Astrocyte (in vitro differentiated cells and primary cell): ENCODE measurements around the gene ISX. TPM values are rescaled to one million over a fixed set of nuclear protein-coding genes. Genes with fewer than 3 reads are reported as not detected.

Experiments used
- DNase-seq: peaks from one replicate; pipeline ENCODE4 v3.0.0-alpha.2; 2010; ENCODE audit warnings: low read depth
- FAIRE-seq: peaks from 2 replicates; lab custom pipeline; 2011; peaks lifted over from hg19 to GRCh38; lab: Jason Lieb, UNC
- H2AFZ ChIP-seq: 2 replicates; pipeline ENCODE4 v1.6.0; 2012; ENCODE audit warnings: low read depth, low read length, inconsistent platforms
- H3K27ac ChIP-seq: 2 replicates; pipeline ENCODE4 v1.5.1; 2011; ENCODE audit warnings: low read depth, low read length, inconsistent platforms
- H3K27me3 ChIP-seq: 2 replicates; pipeline ENCODE4 v1.6.0; 2011; ENCODE audit warnings: low read length, inconsistent platforms; ENCODE audit not compliant: insufficient read depth
- H3K36me3 ChIP-seq: 2 replicates; pipeline ENCODE4 v1.5.1; 2011; ENCODE audit warnings: low read length, inconsistent platforms; ENCODE audit not compliant: insufficient read depth
- H3K4me1 ChIP-seq: 2 replicates; pipeline ENCODE4 v1.5.1; 2011; ENCODE audit warnings: low read length, inconsistent platforms; ENCODE audit not compliant: insufficient read depth
- H3K4me2 ChIP-seq: 2 replicates; pipeline ENCODE4 v1.6.0; 2012; ENCODE audit warnings: low read length, inconsistent platforms
- H3K4me3 ChIP-seq: 2 replicates; pipeline ENCODE4 v1.5.1; 2011; ENCODE audit warnings: low read depth, mild to moderate bottlenecking, low read length, inconsistent platforms; ENCODE audit not compliant: insufficient read depth
- H3K79me2 ChIP-seq: 2 replicates; pipeline ENCODE4 v1.6.0; 2012; ENCODE audit warnings: mild to moderate bottlenecking, low read length, inconsistent platforms; ENCODE audit not compliant: insufficient read depth
- H3K9ac ChIP-seq: 2 replicates; pipeline ENCODE4 v1.6.0; 2012; ENCODE audit warnings: mild to moderate bottlenecking, low read length, inconsistent platforms
- H3K9me3 ChIP-seq: 2 replicates; pipeline ENCODE4 v1.5.1; 2012; ENCODE audit warnings: low read depth, mild to moderate bottlenecking, low read length, inconsistent platforms; ENCODE audit not compliant: insufficient read depth
- H4K20me1 ChIP-seq: 2 replicates; pipeline ENCODE4 v1.6.0; 2012; ENCODE audit warnings: low read length, inconsistent platforms; ENCODE audit not compliant: insufficient read depth
- H3K27ac Mint-ChIP-seq: one replicate; pipeline ENCODE4 v1.8.0; 2021; ENCODE audit warnings: mild to moderate bottlenecking, mixed read lengths; ENCODE audit not compliant: unreplicated experiment
- H3K27me3 Mint-ChIP-seq: one replicate; pipeline ENCODE4 v1.8.0; 2021; ENCODE audit warnings: low read depth, mixed read lengths; ENCODE audit not compliant: unreplicated experiment
- H3K36me3 Mint-ChIP-seq: one replicate; pipeline ENCODE4 v1.8.0; 2021; ENCODE audit warnings: low read depth, mixed read lengths; ENCODE audit not compliant: unreplicated experiment
- H3K4me1 Mint-ChIP-seq: one replicate; pipeline ENCODE4 v1.8.0; 2021; ENCODE audit warnings: low read depth, mixed read lengths; ENCODE audit not compliant: unreplicated experiment
- H3K4me3 Mint-ChIP-seq: one replicate; pipeline ENCODE4 v1.8.0; 2021; ENCODE audit warnings: mild to moderate bottlenecking, moderate library complexity, mixed read lengths; ENCODE audit not compliant: unreplicated experiment
- H3K9me3 Mint-ChIP-seq: one replicate; pipeline ENCODE4 v1.8.0; 2021; ENCODE audit warnings: mild to moderate bottlenecking, mixed read lengths; ENCODE audit not compliant: unreplicated experiment
- EZH2 ChIP-seq: IDR thresholded peaks from 2 replicates; pipeline ENCODE4 v1.6.1; 2012; ENCODE audit warnings: mild to moderate bottlenecking, low read length, inconsistent platforms; ENCODE audit not compliant: insufficient read depth
- total RNA-seq: library from RNA; stranded (reverse); gene quantifications from 2 replicates; pipeline ENCODE4 v1.2.1, GENCODE V29; 2021
- TF ChIP-seq, protein P1 (sequence below): IDR thresholded peaks from 2 replicates; pipeline ENCODE4 v1.5.1; 2011; ENCODE audit warnings: low read depth, mild to moderate bottlenecking, inconsistent platforms, low read length, moderate library complexity; ENCODE audit not compliant: insufficient read depth

ISX gene
- total RNA-seq, 1 donor from 2014 or later = not detected

DNA sequence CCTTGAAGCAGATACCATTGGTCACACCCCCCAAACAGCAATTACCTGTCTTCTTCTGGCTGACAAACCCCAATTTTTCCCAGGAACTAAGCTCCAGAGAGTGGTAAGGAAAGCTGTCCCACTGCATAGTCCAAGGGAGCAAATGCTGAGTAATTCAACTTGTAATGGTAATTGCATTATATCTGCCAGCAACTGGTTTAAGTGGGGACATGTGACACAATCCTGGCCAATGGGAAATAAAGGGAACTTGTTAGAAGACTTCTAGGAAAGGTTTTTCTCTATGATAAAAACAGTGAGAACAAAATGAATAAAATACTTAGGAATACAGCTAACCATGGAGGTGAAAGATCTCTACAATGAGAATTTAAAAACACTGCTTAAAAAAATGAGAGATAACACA is 9.5 kb upstream of the ISX start:
- Histone ChIP-seq H3K4me3 (no peak overlapping the region), H3K9ac (no peak overlapping the region), H3K36me3 (no peaks in the 10 kb centered on the region), H3K4me2 (no peak overlapping the region), H2AFZ (no peak overlapping the region), H3K27me3 (no peaks in the 10 kb centered on the region), H4K20me1 (no peaks in the 10 kb centered on the region), H3K27ac (no peak overlapping the region), H3K79me2 (no peaks in the 10 kb centered on the region), H3K9me3 (peaks cover 6% of the 10 kb centered on the region), H3K4me1 (no peaks in the 10 kb centered on the region)
- H3K27ac Mint-ChIP-seq = no peak overlapping the region
- TF ChIP-seq EZH2 = no peak
- TF ChIP-seq, protein P1, sequence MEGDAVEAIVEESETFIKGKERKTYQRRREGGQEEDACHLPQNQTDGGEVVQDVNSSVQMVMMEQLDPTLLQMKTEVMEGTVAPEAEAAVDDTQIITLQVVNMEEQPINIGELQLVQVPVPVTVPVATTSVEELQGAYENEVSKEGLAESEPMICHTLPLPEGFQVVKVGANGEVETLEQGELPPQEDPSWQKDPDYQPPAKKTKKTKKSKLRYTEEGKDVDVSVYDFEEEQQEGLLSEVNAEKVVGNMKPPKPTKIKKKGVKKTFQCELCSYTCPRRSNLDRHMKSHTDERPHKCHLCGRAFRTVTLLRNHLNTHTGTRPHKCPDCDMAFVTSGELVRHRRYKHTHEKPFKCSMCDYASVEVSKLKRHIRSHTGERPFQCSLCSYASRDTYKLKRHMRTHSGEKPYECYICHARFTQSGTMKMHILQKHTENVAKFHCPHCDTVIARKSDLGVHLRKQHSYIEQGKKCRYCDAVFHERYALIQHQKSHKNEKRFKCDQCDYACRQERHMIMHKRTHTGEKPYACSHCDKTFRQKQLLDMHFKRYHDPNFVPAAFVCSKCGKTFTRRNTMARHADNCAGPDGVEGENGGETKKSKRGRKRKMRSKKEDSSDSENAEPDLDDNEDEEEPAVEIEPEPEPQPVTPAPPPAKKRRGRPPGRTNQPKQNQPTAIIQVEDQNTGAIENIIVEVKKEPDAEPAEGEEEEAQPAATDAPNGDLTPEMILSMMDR = no peak
- H3K36me3 Mint-ChIP-seq = no peaks in the 10 kb centered on the region
- no peak for FAIRE-seq
- DNase-seq = no peak
- no peaks in the 10 kb centered on the region for H3K4me1 Mint-ChIP-seq
- peaks cover 6% of the 10 kb centered on the region for H3K9me3 Mint-ChIP-seq
- H3K27me3 Mint-ChIP-seq = peaks cover 9% of the 10 kb centered on the region
- H3K4me3 Mint-ChIP-seq = no peak overlapping the region

DNA sequence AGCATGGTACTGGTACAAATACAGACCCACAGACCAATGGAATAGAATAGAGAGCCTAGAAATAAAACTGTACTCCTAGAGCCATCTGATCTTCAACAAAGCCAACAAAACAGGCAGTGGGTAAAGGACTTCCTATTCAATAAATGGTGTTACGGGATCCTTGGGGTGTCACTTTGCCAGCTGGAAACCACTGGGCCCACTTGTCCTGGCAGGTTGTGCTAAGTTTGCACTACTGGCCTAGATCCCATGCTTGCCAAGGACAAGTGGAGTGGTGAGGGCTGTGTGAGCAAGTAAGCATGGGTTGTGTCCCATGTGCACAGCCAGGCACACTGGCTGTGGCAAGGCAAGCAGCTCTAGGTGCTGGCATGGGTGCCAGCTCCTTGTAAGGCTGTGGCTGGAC is 8.8 kb upstream of the ISX start:
- Mint-ChIP-seq H3K4me3 (no peak overlapping the region), H3K36me3 (no peaks in the 10 kb centered on the region), H3K27me3 (peaks cover 9% of the 10 kb centered on the region), H3K27ac (no peak overlapping the region), H3K4me1 (no peaks in the 10 kb centered on the region), H3K9me3 (peaks cover 6% of the 10 kb centered on the region)
- peaks cover 6% of the 10 kb centered on the region for H3K9me3 ChIP-seq
- H3K4me2 ChIP-seq = no peak overlapping the region
- H3K27me3 ChIP-seq = no peaks in the 10 kb centered on the region
- no peak overlapping the region for H3K4me3 ChIP-seq
- no peaks in the 10 kb centered on the region for H4K20me1 ChIP-seq
- FAIRE-seq (no peak), DNase-seq (no peak)
- H3K4me1 ChIP-seq = no peaks in the 10 kb centered on the region
- no peaks in the 10 kb centered on the region for H3K36me3 ChIP-seq
- no peak overlapping the region for H3K9ac ChIP-seq
- H3K27ac ChIP-seq = no peak overlapping the region
- TF ChIP-seq, protein P1 = no peak
- TF ChIP-seq EZH2 = no peak
- no peaks in the 10 kb centered on the region for H3K79me2 ChIP-seq
- H2AFZ ChIP-seq = no peak overlapping the region

DNA sequence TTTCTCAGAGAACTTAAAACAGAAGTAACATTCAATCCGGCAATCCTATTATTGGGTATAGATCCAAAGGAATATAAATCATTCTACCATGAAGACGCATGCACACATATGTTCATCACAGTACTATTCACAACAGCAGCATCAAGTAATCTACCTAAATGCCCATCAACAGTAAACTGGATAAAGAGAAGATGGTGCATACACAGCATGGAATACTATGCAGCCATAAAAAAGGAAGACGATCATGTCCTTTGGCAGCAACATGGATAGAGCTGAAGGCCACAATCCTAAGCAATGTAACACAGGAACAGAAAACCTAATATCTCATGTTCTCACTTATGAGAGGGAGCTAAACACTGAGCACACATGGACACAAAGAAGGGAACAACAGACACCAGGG is 6.3 kb upstream of the ISX start:
- Mint-ChIP-seq H3K9me3 (peaks cover 12% of the 10 kb centered on the region), H3K27ac (no peak overlapping the region), H3K27me3 (peaks cover 12% of the 10 kb centered on the region), H3K36me3 (no peaks in the 10 kb centered on the region), H3K4me3 (no peak overlapping the region), H3K4me1 (peaks cover 4% of the 10 kb centered on the region)
- Histone ChIP-seq H3K9me3 (peaks cover 6% of the 10 kb centered on the region), H3K79me2 (no peaks in the 10 kb centered on the region), H3K9ac (no peak overlapping the region), H2AFZ (no peak overlapping the region), H3K36me3 (no peaks in the 10 kb centered on the region), H3K4me1 (no peaks in the 10 kb centered on the region), H4K20me1 (no peaks in the 10 kb centered on the region), H3K27ac (no peak overlapping the region), H3K4me2 (no peak overlapping the region), H3K4me3 (no peak overlapping the region), H3K27me3 (no peaks in the 10 kb centered on the region)
- DNase-seq = no peak
- no peak for TF ChIP-seq EZH2
- TF ChIP-seq, protein P1 = no peak
- FAIRE-seq = no peak
